Natural killer cell (primary cell): Measurements from ENCODE around the gene ROR1. TPM values are rescaled to one million over a fixed set of nuclear protein-coding genes. Genes with fewer than 3 reads are reported as not detected.

ENCODE experiments used
- ATAC-seq, 3 donors: fragments of 150-1000 bp in 2 of 3; fragments of 200-7000 bp in 1 of 3; cut with Tn5 transposase; 1 replicate in 1 of 3; 2 replicates in 2 of 3; pipeline ENCODE4 v1.10.0; 2021; ENCODE audit warnings: mild to moderate bottlenecking in 2 of 3, moderate library complexity in 2 of 3
- DNase-seq, 2 donors: peaks; one replicate each; pipeline versions ENCODE4 v3.0.0 to v3.0.0-alpha.2; 2013 to 2021; ENCODE audit warnings: mixed read lengths in 1 of 2
- H3K27ac ChIP-seq: one replicate; pipeline ENCODE4 v1.5.1; 2013; ENCODE audit warnings: mild to moderate bottlenecking, low read length
- H3K27me3 ChIP-seq: one replicate; pipeline ENCODE4 v1.6.1; 2013; ENCODE audit warnings: low read length; ENCODE audit not compliant: control insufficient read depth, insufficient read depth
- H3K36me3 ChIP-seq: one replicate; pipeline ENCODE4 v1.6.1; 2013; ENCODE audit warnings: low read length; ENCODE audit not compliant: control insufficient read depth, insufficient read depth
- H3K4me1 ChIP-seq: one replicate; pipeline ENCODE4 v1.6.1; 2013; ENCODE audit warnings: low read length; ENCODE audit not compliant: control insufficient read depth, insufficient read depth
- H3K4me3 ChIP-seq: one replicate; pipeline ENCODE4 v1.5.1; 2013; ENCODE audit warnings: low read length
- H3K9me3 ChIP-seq: one replicate; pipeline ENCODE4 v1.6.1; 2013; ENCODE audit warnings: low read length; ENCODE audit not compliant: control insufficient read depth, insufficient read depth
- H3K27ac Mint-ChIP-seq, 2 donors: one replicate each; pipeline ENCODE4 v1.8.0; 2022; ENCODE audit warnings: mild to moderate bottlenecking in 2 of 2, mixed read lengths in 2 of 2, moderate library complexity in 1 of 2
- H3K27me3 Mint-ChIP-seq, 2 donors: one replicate each; pipeline ENCODE4 v1.8.0; 2022; ENCODE audit warnings: low read depth in 2 of 2, mixed read lengths in 2 of 2
- H3K36me3 Mint-ChIP-seq: one replicate; pipeline ENCODE4 v1.8.0; 2022; ENCODE audit warnings: mixed read lengths
- H3K4me1 Mint-ChIP-seq, 2 donors: one replicate each; pipeline ENCODE4 v1.8.0; 2022; ENCODE audit warnings: mixed read lengths in 2 of 2
- H3K4me3 Mint-ChIP-seq: one replicate; pipeline ENCODE4 v1.8.0; 2022; ENCODE audit warnings: mild to moderate bottlenecking, moderate library complexity, mixed read lengths
- H3K9me3 Mint-ChIP-seq, 2 donors: one replicate each; pipeline ENCODE4 v1.8.0; 2022; ENCODE audit warnings: mixed read lengths in 2 of 2
- CTCF ChIP-seq: fragments of 200-600 bp; IDR thresholded peaks from one replicate; pipeline ENCODE4 v1.8.0; 2022; ENCODE audit warnings: antibody characterized with exemption
- WGBS: methylation state at CpG from one replicate; pipeline ENCODE4 v1.1.7; 2013; ENCODE audit warnings: missing lambda C conversion rate; ENCODE audit not compliant: insufficient coverage; 5-methylcytosine and 5-hydroxymethylcytosine counted together
- intact Hi-C: fragments of 100-400 bp; cut with micrococcal nuclease; formaldehyde crosslinking; loops from one replicate; pipeline ENCODE4 v1.14.2; 2022
- total RNA-seq, 4 donors: library from RNA; stranded (reverse); fragments of 120-200 nt in 1 of 4; gene quantifications; one replicate each; pipeline versions ENCODE4 v1.2.3 to v1.2.4, GENCODE V29; 2013 to 2022

The ROR1 gene
- total RNA-seq, 3 donors from 2014 or later (not counting 1 experiment from before 2014, with no cell fraction given), result 0.05 to 0.35 (median 0.27) TPM

GRCh38 chr1:63880958-63881576 lies 107.2 kb downstream of the ROR1 start:
- no peak overlapping the region for H3K4me3 ChIP-seq
- Mint-ChIP-seq H3K9me3 (no peaks in the 10 kb centered on the region), H3K4me3 (no peak overlapping the region), H3K4me1 (no peaks in the 10 kb centered on the region), H3K27ac (no peak overlapping the region), H3K27me3 (peaks cover 7 to 14% of the 10 kb centered on the region in 2 donors), H3K36me3 (no peaks in the 10 kb centered on the region)
- H3K27ac ChIP-seq, result no peak overlapping the region
- TF ChIP-seq CTCF, result no peak
- 100% methylated on average over 1 of the region's 1 CpG for WGBS
- H3K36me3 ChIP-seq, result no peaks in the 10 kb centered on the region
- intact Hi-C loops, result no loop called here
- no peaks in the 10 kb centered on the region for H3K9me3 ChIP-seq
- ATAC-seq (no peak), DNase-seq (no peak)
- no peaks in the 10 kb centered on the region for H3K27me3 ChIP-seq
- H3K4me1 ChIP-seq, result no peaks in the 10 kb centered on the region

GRCh38 chr1:63882048-63882704 lies 108.4 kb downstream of the ROR1 start:
- Mint-ChIP-seq H3K36me3 (no peaks in the 10 kb centered on the region), H3K4me3 (no peak overlapping the region), H3K4me1 (no peaks in the 10 kb centered on the region), H3K27ac (no peak overlapping the region), H3K27me3 (peaks cover 7% of the 10 kb centered on the region in 2 donors), H3K9me3 (no peaks in the 10 kb centered on the region)
- intact Hi-C loops, result no loop called here
- Histone ChIP-seq H3K4me1 (no peaks in the 10 kb centered on the region), H3K9me3 (no peaks in the 10 kb centered on the region), H3K4me3 (no peak overlapping the region), H3K36me3 (no peaks in the 10 kb centered on the region), H3K27me3 (no peaks in the 10 kb centered on the region), H3K27ac (no peak overlapping the region)
- WGBS, result 85% methylated on average over 4 of the region's 4 CpGs
- no peak for TF ChIP-seq CTCF
- ATAC-seq (no peak), DNase-seq (no peak)

- Histone ChIP-seq H3K4me1 (no peaks in the 10 kb centered on the region), H3K36me3 (no peaks in the 10 kb centered on the region), H3K27ac (no peak overlapping the region), H3K9me3 (no peaks in the 10 kb centered on the region), H3K27me3 (no peaks in the 10 kb centered on the region), H3K4me3 (no peak overlapping the region)
- H3K4me3 Mint-ChIP-seq, result no peak overlapping the region
- 86% methylated on average over 6 of the region's 6 CpGs for WGBS
- intact Hi-C loops, result no loop called here
- ATAC-seq, result no peak
- H3K36me3 Mint-ChIP-seq, result no peaks in the 10 kb centered on the region
- peaks cover 2 to 8% of the 10 kb centered on the region in 2 donors for H3K27me3 Mint-ChIP-seq
- no peaks in the 10 kb centered on the region for H3K9me3 Mint-ChIP-seq
- TF ChIP-seq CTCF, result no peak
- DNase-seq, result no peak
- no peak overlapping the region for H3K27ac Mint-ChIP-seq
- no peaks in the 10 kb centered on the region for H3K4me1 Mint-ChIP-seq
Measured at GRCh38 chr1:63883494-63884235, 109.8 kb downstream of the ROR1 start.
